Mammary epithelial cell (primary cell): ENCODE measurements around the gene STIP1.

Experiments used
- EZH2 ChIP-seq: IDR thresholded peaks from 2 replicates; pipeline ENCODE4 v1.6.1; 2012; ENCODE audit warnings: low read length, inconsistent platforms, borderline replicate concordance
- TF ChIP-seq, protein P1 (sequence below), 2 donors: IDR thresholded peaks in 1 of 2; conservative IDR thresholded peaks in 1 of 2; 2 replicates each; pipeline ENCODE4 v1.5.1; 2011 to 2012; ENCODE audit warnings: inconsistent platforms in 2 of 2, low read length in 2 of 2, mild to moderate bottlenecking in 2 of 2, control low read depth in 1 of 2, low read depth in 1 of 2; ENCODE audit not compliant: insufficient read depth in 1 of 2; ENCODE audit errors: extremely low read depth in 1 of 2

DNA sequence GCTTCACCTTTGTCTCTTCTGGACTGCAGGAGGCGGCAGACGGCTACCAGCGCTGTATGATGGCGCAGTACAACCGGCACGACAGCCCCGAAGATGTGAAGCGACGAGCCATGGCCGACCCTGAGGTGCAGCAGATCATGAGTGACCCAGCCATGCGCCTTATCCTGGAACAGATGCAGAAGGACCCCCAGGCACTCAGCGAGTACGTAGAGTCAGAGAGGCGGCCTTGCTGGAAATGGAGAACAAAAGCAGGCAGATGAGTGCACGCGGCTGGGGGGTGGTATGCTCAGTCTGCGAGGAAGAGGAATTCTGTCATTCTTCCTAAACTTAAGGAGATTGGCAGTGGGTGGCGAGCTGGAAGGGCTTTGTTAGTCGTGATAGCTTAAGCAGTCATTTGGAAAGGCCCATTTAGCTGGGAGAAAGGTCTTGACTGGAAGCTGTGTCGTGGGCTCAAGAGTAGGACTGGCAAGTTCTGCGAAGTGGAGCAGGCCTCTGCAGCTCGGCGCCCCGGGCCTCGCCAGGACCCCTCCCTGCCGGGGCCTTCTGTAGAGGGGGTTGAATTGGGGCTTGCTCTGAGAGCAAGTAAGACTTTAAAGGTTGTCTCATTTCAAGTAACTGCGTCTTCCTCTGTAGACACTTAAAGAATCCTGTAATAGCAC lies 17.6 kb downstream of the STIP1 start:
- no peak for TF ChIP-seq EZH2
- TF ChIP-seq, protein P1, sequence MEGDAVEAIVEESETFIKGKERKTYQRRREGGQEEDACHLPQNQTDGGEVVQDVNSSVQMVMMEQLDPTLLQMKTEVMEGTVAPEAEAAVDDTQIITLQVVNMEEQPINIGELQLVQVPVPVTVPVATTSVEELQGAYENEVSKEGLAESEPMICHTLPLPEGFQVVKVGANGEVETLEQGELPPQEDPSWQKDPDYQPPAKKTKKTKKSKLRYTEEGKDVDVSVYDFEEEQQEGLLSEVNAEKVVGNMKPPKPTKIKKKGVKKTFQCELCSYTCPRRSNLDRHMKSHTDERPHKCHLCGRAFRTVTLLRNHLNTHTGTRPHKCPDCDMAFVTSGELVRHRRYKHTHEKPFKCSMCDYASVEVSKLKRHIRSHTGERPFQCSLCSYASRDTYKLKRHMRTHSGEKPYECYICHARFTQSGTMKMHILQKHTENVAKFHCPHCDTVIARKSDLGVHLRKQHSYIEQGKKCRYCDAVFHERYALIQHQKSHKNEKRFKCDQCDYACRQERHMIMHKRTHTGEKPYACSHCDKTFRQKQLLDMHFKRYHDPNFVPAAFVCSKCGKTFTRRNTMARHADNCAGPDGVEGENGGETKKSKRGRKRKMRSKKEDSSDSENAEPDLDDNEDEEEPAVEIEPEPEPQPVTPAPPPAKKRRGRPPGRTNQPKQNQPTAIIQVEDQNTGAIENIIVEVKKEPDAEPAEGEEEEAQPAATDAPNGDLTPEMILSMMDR (conservative IDR thresholded peaks at IDR 0.05 in 1 of 2, IDR thresholded peaks at IDR 0.05 in 1 of 2; ENCODE audit: extremely low read depth in 1 of 2, insufficient read depth in 1 of 2, low read depth in 1 of 2, low read length in 2 of 2) = no peak
